HCT116 (cell line): Measurements from ENCODE around the gene SLC7A11. TPM values are rescaled to one million over a fixed set of nuclear protein-coding genes. Genes with fewer than 3 reads are reported as not detected.

Experiments used
- ATAC-seq: fragments of 200-7000 bp; cut with Tn5 transposase; 2 replicates; pipeline ENCODE4 v1.9.1; 2020; ENCODE audit warnings: mild to moderate bottlenecking, moderate library complexity
- BruUV-seq: library from RNA; stranded (reverse); fragments of 400-500 nt; replicated peaks from 2 replicates; lab custom pipeline; 2021; lab: Mats Ljungman, UMichigan
- CTCF ChIA-PET: fragments of 300-600 bp; sonication (Branson Sonifier 250); formaldehyde crosslinking; loops from one replicate; lab custom pipeline; 2021; ENCODE audit warnings: antibody characterized with exemption; lab: Charles Lee
- POLR2A ChIA-PET: fragments of 300-600, 350-600 bp; sonication (Branson Sonifier 250); formaldehyde crosslinking; loops from one replicate; lab custom pipeline; 2021; ENCODE audit warnings: antibody characterized with exemption; lab: Charles Lee
- RAD21 ChIA-PET, 2 experiments: fragments of 300-600 bp; sonication (Branson Sonifier 250); formaldehyde crosslinking; loops; one replicate each; lab custom pipeline; 2023; ENCODE audit warnings: low total read pairs in 2 of 2; ENCODE audit not compliant: uncharacterized antibody in 2 of 2, unreplicated experiment in 2 of 2, low non-redundant PET in 1 of 2; lab: Charles Lee
- DNase-seq: peaks from one replicate; pipeline ENCODE4 v3.0.0-alpha.2; 2010; ENCODE audit warnings: low read depth, low spot score
- H2AFZ ChIP-seq: fragments of 200-600 bp; shearing (Covaris generic), sonication (generic); 2 replicates; pipeline ENCODE4 v1.6.1; 2017; ENCODE audit warnings: low read depth, mixed run types, mixed read lengths, antibody characterized with exemption, low read length; ENCODE audit not compliant: poor library complexity, severe bottlenecking
- H3K27ac ChIP-seq: 2 replicates; pipeline ENCODE4 v1.5.1; 2012; ENCODE audit warnings: low read depth, low read length
- H3K27me3 ChIP-seq: fragments of 200-600 bp; sonication (generic); 2 replicates; pipeline ENCODE4 v1.6.1; 2016; ENCODE audit warnings: mixed run types, low read length, mixed read lengths; ENCODE audit not compliant: insufficient read depth
- H3K36me3 ChIP-seq, 2 experiments: fragments of 200-500 bp in 1 of 2; fragments of 200-600 bp in 1 of 2; sonication (Bioruptor generic) in 1 of 2; sonication (generic) in 1 of 2; 2 replicates each; pipeline versions ENCODE4 v1.5.1 to v1.6.1; 2014 to 2016; ENCODE audit warnings: low read length in 2 of 2, inconsistent platforms in 1 of 2, mixed read lengths in 1 of 2, mixed run types in 1 of 2; ENCODE audit not compliant: insufficient read depth in 2 of 2, control insufficient read depth in 1 of 2
- H3K4me1 ChIP-seq, 2 experiments: fragments of 200-600 bp in 1 of 2; sonication (generic) in 1 of 2; 2 replicates each; pipeline versions ENCODE4 v1.5.1 to v1.6.1; 2012 to 2017; ENCODE audit warnings: low read length in 2 of 2, inconsistent platforms in 1 of 2, mild to moderate bottlenecking in 1 of 2, mixed read lengths in 1 of 2, mixed run types in 1 of 2, moderate library complexity in 1 of 2; ENCODE audit not compliant: insufficient read depth in 2 of 2, control insufficient read depth in 1 of 2
- H3K4me2 ChIP-seq: fragments of 200-600 bp; sonication (generic); 2 replicates; pipeline ENCODE4 v1.6.1; 2017; ENCODE audit warnings: mixed run types, low read length, mixed read lengths
- H3K4me3 ChIP-seq, 2 experiments: fragments of 200-600 bp in 1 of 2; sonication (generic) in 1 of 2; replicated peaks in 1 of 2; 2 replicates each; pipeline ENCODE4 v1.5.1; 2011 to 2016; ENCODE audit warnings: low read length in 2 of 2, control low read depth in 1 of 2, low read depth in 1 of 2, mild to moderate bottlenecking in 1 of 2, mixed read lengths in 1 of 2, mixed run types in 1 of 2
- H3K79me2 ChIP-seq: fragments of 200-600 bp; sonication (generic); 2 replicates; pipeline ENCODE4 v1.6.1; 2017; ENCODE audit warnings: mild to moderate bottlenecking, mixed run types, low read length, moderate library complexity, mixed read lengths; ENCODE audit not compliant: insufficient read depth
- H3K9ac ChIP-seq: fragments of 200-600 bp; sonication (generic); 2 replicates; pipeline ENCODE4 v1.6.1; 2016; ENCODE audit warnings: low read length, mixed read lengths
- H3K9me2 ChIP-seq: fragments of 200-600 bp; sonication (generic), shearing (Covaris generic); 2 replicates; pipeline ENCODE4 v1.6.1; 2017; ENCODE audit warnings: mixed run types, mild to moderate bottlenecking, moderate library complexity; ENCODE audit not compliant: insufficient read depth
- H3K9me3 ChIP-seq, 2 experiments: fragments of 200-500 bp in 1 of 2; fragments of 200-600 bp in 1 of 2; sonication (Bioruptor generic) in 1 of 2; sonication (generic) in 1 of 2; 2 replicates each; pipeline ENCODE4 v1.6.1; 2014 to 2017; ENCODE audit warnings: low read length in 2 of 2, mixed read lengths in 2 of 2, inconsistent platforms in 1 of 2, low read depth in 1 of 2, mild to moderate bottlenecking in 1 of 2, mixed run types in 1 of 2, moderate library complexity in 1 of 2; ENCODE audit not compliant: control insufficient read depth in 1 of 2, insufficient read depth in 1 of 2
- H4K20me1 ChIP-seq: fragments of 200-600 bp; sonication (generic), shearing (Covaris generic); 2 replicates; pipeline ENCODE4 v1.6.1; 2017; ENCODE audit warnings: mixed run types, mild to moderate bottlenecking, moderate library complexity; ENCODE audit not compliant: insufficient read depth
- EZH2phosphoT487 ChIP-seq: fragments of 200-600 bp; IDR thresholded peaks from 2 replicates; pipeline ENCODE4 v1.6.1; 2018; ENCODE audit warnings: antibody characterized with exemption, borderline replicate concordance
- FOSL1 ChIP-seq: IDR thresholded peaks from 2 replicates; pipeline ENCODE4 v1.6.1; 2012; ENCODE audit warnings: low read depth
- JUND ChIP-seq: IDR thresholded peaks from 2 replicates; pipeline ENCODE4 v1.6.1; 2012
- REST ChIP-seq: IDR thresholded peaks from 2 replicates; pipeline ENCODE4 v1.6.1; 2012; ENCODE audit warnings: low read depth
- SIN3A ChIP-seq: IDR thresholded peaks from 2 replicates; pipeline ENCODE4 v1.6.1; 2012; ENCODE audit warnings: low read depth
- SP1 ChIP-seq: IDR thresholded peaks from 2 replicates; pipeline ENCODE4 v1.6.1; 2012; ENCODE audit warnings: low read depth
- SRF ChIP-seq: IDR thresholded peaks from 2 replicates; pipeline ENCODE4 v1.6.1; 2012; ENCODE audit warnings: low read depth
- TCF7L2 ChIP-seq: IDR thresholded peaks from 2 replicates; pipeline ENCODE4 v1.7.0; 2011; ENCODE audit warnings: borderline replicate concordance, inconsistent platforms; ENCODE audit not compliant: insufficient read depth, insufficient read length; ENCODE audit errors: extremely low read depth
- ZNF274 ChIP-seq: fragments of 200-500 bp; sonication (Bioruptor generic); IDR thresholded peaks from 2 replicates; pipeline ENCODE4 v1.6.1; 2014; ENCODE audit warnings: mild to moderate bottlenecking, low read depth, low read length, inconsistent platforms
- intact Hi-C: fragments of 100-400 bp; cut with micrococcal nuclease; formaldehyde crosslinking; loops from 2 replicates; pipeline ENCODE4 v1.10.0; 2022
- total RNA-seq: library from RNA; stranded (reverse); gene quantifications from one replicate; pipeline ENCODE4 v1.2.1, GENCODE V29; 2021; ENCODE audit not compliant: unreplicated experiment
- TF ChIP-seq, protein P1 (sequence below): IDR thresholded peaks from 2 replicates; pipeline ENCODE4 v1.6.1; 2011; ENCODE audit warnings: mild to moderate bottlenecking, low read length, moderate library complexity; ENCODE audit not compliant: insufficient replicate concordance; ENCODE audit errors: extremely low read depth
- TF ChIP-seq, protein P2 (sequence below), 3 experiments: fragments of 200-600 bp in 1 of 3; sonication (generic) in 1 of 3; IDR thresholded peaks in 2 of 3; conservative IDR thresholded peaks in 1 of 3; 2 replicates each; pipeline ENCODE4 v1.5.1; 2012 to 2017; ENCODE audit warnings: low read depth in 2 of 3, low read length in 2 of 3, antibody characterized with exemption in 1 of 3, borderline replicate concordance in 1 of 3, control low read depth in 1 of 3, mild to moderate bottlenecking in 1 of 3, mixed read lengths in 1 of 3, mixed run types in 1 of 3, moderate library complexity in 1 of 3; ENCODE audit not compliant: insufficient read depth in 1 of 3

The SLC7A11 gene
- total RNA-seq, 1 experiment from 2014 or later, result 45.8 TPM

DNA sequence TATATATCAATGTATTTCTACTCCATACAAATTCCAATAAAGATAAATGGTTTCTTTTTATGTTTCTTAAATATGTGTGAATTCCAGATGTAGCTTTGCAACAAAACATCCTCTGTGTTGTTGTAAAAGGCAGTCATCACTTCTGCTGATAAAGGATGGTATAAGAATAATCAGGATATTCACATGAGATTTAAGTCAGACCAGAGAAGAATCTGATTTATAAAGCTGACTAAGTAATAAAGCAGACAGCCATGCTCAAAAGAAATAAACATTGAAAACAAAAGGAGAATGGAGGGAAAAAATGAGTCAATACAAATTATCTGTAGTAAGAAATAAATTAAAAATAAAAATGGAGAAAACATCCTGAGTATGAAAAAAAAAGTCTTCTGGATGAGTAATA, 27.0 kb upstream of the SLC7A11 start:
- Histone ChIP-seq H3K9me3 (no peaks in the 10 kb centered on the region), H3K36me3 (no peaks in the 10 kb centered on the region), H4K20me1 (no peaks in the 10 kb centered on the region), H3K27ac (no peak overlapping the region), H3K4me1 (no peaks in the 10 kb centered on the region), H3K9ac (no peak overlapping the region), H3K4me2 (no peak overlapping the region), H3K4me3 (no peak overlapping the region), H3K27me3 (no peaks in the 10 kb centered on the region), H3K79me2 (no peaks in the 10 kb centered on the region), H2AFZ (no peak overlapping the region), H3K9me2 (no peaks in the 10 kb centered on the region)
- no TSS peak for BruUV-seq
- intact Hi-C loops, result no loop called here
- ATAC-seq (no peak), DNase-seq (no peak)
- ChIA-PET CTCF (no interaction called here), POLR2A (no interaction called here), RAD21 (no interaction called here)
- TF ChIP-seq FOSL1, result no peak
- no peak for TF ChIP-seq EZH2phosphoT487
- TF ChIP-seq SP1, result no peak
- TF ChIP-seq TCF7L2, result no peak
- no peak for TF ChIP-seq SRF
- TF ChIP-seq JUND, result no peak
- TF ChIP-seq, protein P1, sequence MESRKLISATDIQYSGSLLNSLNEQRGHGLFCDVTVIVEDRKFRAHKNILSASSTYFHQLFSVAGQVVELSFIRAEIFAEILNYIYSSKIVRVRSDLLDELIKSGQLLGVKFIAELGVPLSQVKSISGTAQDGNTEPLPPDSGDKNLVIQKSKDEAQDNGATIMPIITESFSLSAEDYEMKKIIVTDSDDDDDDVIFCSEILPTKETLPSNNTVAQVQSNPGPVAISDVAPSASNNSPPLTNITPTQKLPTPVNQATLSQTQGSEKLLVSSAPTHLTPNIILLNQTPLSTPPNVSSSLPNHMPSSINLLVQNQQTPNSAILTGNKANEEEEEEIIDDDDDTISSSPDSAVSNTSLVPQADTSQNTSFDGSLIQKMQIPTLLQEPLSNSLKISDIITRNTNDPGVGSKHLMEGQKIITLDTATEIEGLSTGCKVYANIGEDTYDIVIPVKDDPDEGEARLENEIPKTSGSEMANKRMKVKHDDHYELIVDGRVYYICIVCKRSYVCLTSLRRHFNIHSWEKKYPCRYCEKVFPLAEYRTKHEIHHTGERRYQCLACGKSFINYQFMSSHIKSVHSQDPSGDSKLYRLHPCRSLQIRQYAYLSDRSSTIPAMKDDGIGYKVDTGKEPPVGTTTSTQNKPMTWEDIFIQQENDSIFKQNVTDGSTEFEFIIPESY, result no peak
- no peak for TF ChIP-seq SIN3A
- TF ChIP-seq, protein P2, sequence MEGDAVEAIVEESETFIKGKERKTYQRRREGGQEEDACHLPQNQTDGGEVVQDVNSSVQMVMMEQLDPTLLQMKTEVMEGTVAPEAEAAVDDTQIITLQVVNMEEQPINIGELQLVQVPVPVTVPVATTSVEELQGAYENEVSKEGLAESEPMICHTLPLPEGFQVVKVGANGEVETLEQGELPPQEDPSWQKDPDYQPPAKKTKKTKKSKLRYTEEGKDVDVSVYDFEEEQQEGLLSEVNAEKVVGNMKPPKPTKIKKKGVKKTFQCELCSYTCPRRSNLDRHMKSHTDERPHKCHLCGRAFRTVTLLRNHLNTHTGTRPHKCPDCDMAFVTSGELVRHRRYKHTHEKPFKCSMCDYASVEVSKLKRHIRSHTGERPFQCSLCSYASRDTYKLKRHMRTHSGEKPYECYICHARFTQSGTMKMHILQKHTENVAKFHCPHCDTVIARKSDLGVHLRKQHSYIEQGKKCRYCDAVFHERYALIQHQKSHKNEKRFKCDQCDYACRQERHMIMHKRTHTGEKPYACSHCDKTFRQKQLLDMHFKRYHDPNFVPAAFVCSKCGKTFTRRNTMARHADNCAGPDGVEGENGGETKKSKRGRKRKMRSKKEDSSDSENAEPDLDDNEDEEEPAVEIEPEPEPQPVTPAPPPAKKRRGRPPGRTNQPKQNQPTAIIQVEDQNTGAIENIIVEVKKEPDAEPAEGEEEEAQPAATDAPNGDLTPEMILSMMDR (IDR thresholded peaks at IDR 0.05 in 2 of 3, conservative IDR thresholded peaks at IDR 0.05 in 1 of 3; ENCODE audit: borderline replicate concordance in 1 of 3, insufficient read depth in 1 of 3, low read depth in 2 of 3, low read length in 2 of 3), result no peak
- no peak for TF ChIP-seq ZNF274
- TF ChIP-seq REST, result no peak
